ENCODE results near the gene STUM.

Gene STUM

GRCh38 chr1:226640321-226641136, 92.0 kb downstream of the STUM start:
- H3K36me3 ChIP-seq (ENCODE audit: insufficient read depth, low read length) = no peaks in the 10 kb centered on the region
- no peak overlapping the region for H3K9ac ChIP-seq (ENCODE audit: low read depth, low read length)
- peaks cover 15% of the 10 kb centered on the region for H3K4me1 ChIP-seq (ENCODE audit: insufficient read depth, low read length)
- H3K9me3 ChIP-seq (ENCODE audit: control insufficient read depth, insufficient read depth, low read length) = no peaks in the 10 kb centered on the region

- H3K9me3 ChIP-seq (ENCODE audit: control insufficient read depth, insufficient read depth, low read length) = no peaks in the 10 kb centered on the region
- H3K4me1 ChIP-seq (ENCODE audit: insufficient read depth, low read length) = peaks cover 15% of the 10 kb centered on the region
- no peak overlapping the region for H3K9ac ChIP-seq (ENCODE audit: low read depth, low read length)
- H3K36me3 ChIP-seq (ENCODE audit: insufficient read depth, low read length) = no peaks in the 10 kb centered on the region
These were observed 93.2 kb downstream of the STUM start for GRCh38 chr1:226641671-226642231.

GRCh38 chr1:226642421-226642820, 93.9 kb downstream of the STUM start:
- H3K9ac ChIP-seq (ENCODE audit: low read depth, low read length) = no peak overlapping the region
- H3K4me1 ChIP-seq (ENCODE audit: insufficient read depth, low read length) = peaks cover 15% of the 10 kb centered on the region
- H3K36me3 ChIP-seq (ENCODE audit: insufficient read depth, low read length) = no peaks in the 10 kb centered on the region
- H3K9me3 ChIP-seq (ENCODE audit: control insufficient read depth, insufficient read depth, low read length) = no peaks in the 10 kb centered on the region

- no peaks in the 10 kb centered on the region for H3K9me3 ChIP-seq (ENCODE audit: control insufficient read depth, insufficient read depth, low read length)
- H3K4me1 ChIP-seq (ENCODE audit: insufficient read depth, low read length) = peaks cover 15% of the 10 kb centered on the region
- no peak overlapping the region for H3K9ac ChIP-seq (ENCODE audit: low read depth, low read length)
- H3K36me3 ChIP-seq (ENCODE audit: insufficient read depth, low read length) = no peaks in the 10 kb centered on the region
These were observed 94.6 kb downstream of the STUM start for GRCh38 chr1:226643177-226643576.

- Histone ChIP-seq H3K36me3 (ENCODE audit: insufficient read depth, low read length) (no peaks in the 10 kb centered on the region), H3K4me1 (ENCODE audit: insufficient read depth, low read length) (peaks cover 15% of the 10 kb centered on the region), H3K9ac (ENCODE audit: low read depth, low read length) (no peak overlapping the region), H3K9me3 (ENCODE audit: control insufficient read depth, insufficient read depth, low read length) (no peaks in the 10 kb centered on the region)
These were observed 95.3 kb downstream of the STUM start for GRCh38 chr1:226643611-226644540.

GRCh38 chr1:226644541-226645176, 96.1 kb downstream of the STUM start:
- H3K4me1 ChIP-seq (ENCODE audit: insufficient read depth, low read length) = peaks cover 15% of the 10 kb centered on the region
- H3K36me3 ChIP-seq (ENCODE audit: insufficient read depth, low read length) = no peaks in the 10 kb centered on the region
- H3K9ac ChIP-seq (ENCODE audit: low read depth, low read length) = no peak overlapping the region
- H3K9me3 ChIP-seq (ENCODE audit: control insufficient read depth, insufficient read depth, low read length) = no peaks in the 10 kb centered on the region

- H3K9me3 ChIP-seq (ENCODE audit: control insufficient read depth, insufficient read depth, low read length) = no peaks in the 10 kb centered on the region
- no peaks in the 10 kb centered on the region for H3K36me3 ChIP-seq (ENCODE audit: insufficient read depth, low read length)
- H3K9ac ChIP-seq (ENCODE audit: low read depth, low read length) = no peak overlapping the region
- H3K4me1 ChIP-seq (ENCODE audit: insufficient read depth, low read length) = peaks cover 15% of the 10 kb centered on the region
These were observed 96.9 kb downstream of the STUM start for GRCh38 chr1:226645279-226645976.

- Histone ChIP-seq H3K36me3 (ENCODE audit: insufficient read depth, low read length) (no peaks in the 10 kb centered on the region), H3K9me3 (ENCODE audit: control insufficient read depth, insufficient read depth, low read length) (no peaks in the 10 kb centered on the region), H3K4me1 (ENCODE audit: insufficient read depth, low read length) (peaks cover 15% of the 10 kb centered on the region), H3K9ac (ENCODE audit: low read depth, low read length) (no peak overlapping the region)
These were observed 97.7 kb downstream of the STUM start for GRCh38 chr1:226646026-226646869.

- Histone ChIP-seq H3K4me1 (ENCODE audit: insufficient read depth, low read length) (peaks cover 15% of the 10 kb centered on the region), H3K9me3 (ENCODE audit: control insufficient read depth, insufficient read depth, low read length) (no peaks in the 10 kb centered on the region), H3K9ac (ENCODE audit: low read depth, low read length) (no peak overlapping the region), H3K36me3 (ENCODE audit: insufficient read depth, low read length) (no peaks in the 10 kb centered on the region)
These were observed 98.4 kb downstream of the STUM start for GRCh38 chr1:226646870-226647449.

GRCh38 chr1:226647719-226648118, 99.2 kb downstream of the STUM start:
- Histone ChIP-seq H3K9ac (ENCODE audit: low read depth, low read length) (no peak overlapping the region), H3K4me1 (ENCODE audit: insufficient read depth, low read length) (peaks cover 15% of the 10 kb centered on the region), H3K36me3 (ENCODE audit: insufficient read depth, low read length) (no peaks in the 10 kb centered on the region), H3K9me3 (ENCODE audit: control insufficient read depth, insufficient read depth, low read length) (no peaks in the 10 kb centered on the region)

GRCh38 chr1:226648421-226648820, 99.9 kb downstream of the STUM start:
- no peak overlapping the region for H3K9ac ChIP-seq (ENCODE audit: low read depth, low read length)
- H3K4me1 ChIP-seq (ENCODE audit: insufficient read depth, low read length) = peaks cover 14% of the 10 kb centered on the region

GRCh38 chr1:226649244-226649643, 100.7 kb downstream of the STUM start:
- H3K9me3 ChIP-seq (ENCODE audit: control insufficient read depth, insufficient read depth, low read length) = no peaks in the 10 kb centered on the region
- peaks cover 11% of the 10 kb centered on the region for H3K4me1 ChIP-seq (ENCODE audit: insufficient read depth, low read length)
- no peak overlapping the region for H3K9ac ChIP-seq (ENCODE audit: low read depth, low read length)
- H3K36me3 ChIP-seq (ENCODE audit: insufficient read depth, low read length) = no peaks in the 10 kb centered on the region

More at GRCh38 chr1:226648421-226648820, 99.9 kb downstream of the STUM start:
- no peaks in the 10 kb centered on the region for H3K36me3 ChIP-seq (ENCODE audit: insufficient read depth, low read length)
- no peaks in the 10 kb centered on the region for H3K9me3 ChIP-seq (ENCODE audit: control insufficient read depth, insufficient read depth, low read length)

- peaks cover 15% of the 10 kb centered on the region for H3K4me1 ChIP-seq (ENCODE audit: insufficient read depth, low read length)
- no peaks in the 10 kb centered on the region for H3K36me3 ChIP-seq (ENCODE audit: insufficient read depth, low read length)
- H3K9ac ChIP-seq (ENCODE audit: low read depth, low read length) = no peak overlapping the region
- H3K9me3 ChIP-seq (ENCODE audit: control insufficient read depth, insufficient read depth, low read length) = no peaks in the 10 kb centered on the region
These were observed 101.2 kb downstream of the STUM start for GRCh38 chr1:226649780-226650179.
